Neural cell (in vitro differentiated cells): ENCODE data around the gene SYMPK. TPM values are rescaled to one million over a fixed set of nuclear protein-coding genes. Genes with fewer than 3 reads are reported as not detected.

Experiments used
- H2AFZ ChIP-seq: fragments of 200-600, 300-800 bp; sonication (generic), shearing (Covaris generic); 2 replicates; pipeline ENCODE4 v1.6.0; 2014; ENCODE audit warnings: low read depth, mild to moderate bottlenecking, antibody characterized with exemption, low read length, moderate library complexity
- H3F3A ChIP-seq: fragments of 200-600 bp; shearing (Covaris generic); 2 replicates; pipeline ENCODE4 v1.6.1; 2016; ENCODE audit warnings: mild to moderate bottlenecking, moderate library complexity, mixed read lengths, antibody characterized with exemption, low read length; ENCODE audit not compliant: insufficient read depth, poor library complexity, severe bottlenecking
- H3K27ac ChIP-seq: fragments of 200-600, 300-800 bp; sonication (generic), shearing (Covaris generic); 2 replicates; pipeline ENCODE4 v1.5.1; 2014; ENCODE audit warnings: mild to moderate bottlenecking, low read length, moderate library complexity
- H3K27me3 ChIP-seq: fragments of 300-800, 200-600 bp; sonication (generic), shearing (Covaris generic); 2 replicates; pipeline ENCODE4 v1.6.0; 2014; ENCODE audit warnings: mild to moderate bottlenecking, low read depth, low read length, moderate library complexity; ENCODE audit not compliant: insufficient read depth
- H3K36me3 ChIP-seq: fragments of 300-800, 200-600 bp; sonication (generic), shearing (Covaris generic); 2 replicates; pipeline ENCODE4 v1.5.1; 2014; ENCODE audit warnings: mild to moderate bottlenecking, antibody characterized with exemption, low read length, moderate library complexity; ENCODE audit not compliant: insufficient read depth
- H3K4me2 ChIP-seq: fragments of 300-800, 200-600 bp; sonication (generic), shearing (Covaris generic); 2 replicates; pipeline ENCODE4 v1.6.0; 2014; ENCODE audit warnings: mild to moderate bottlenecking, low read length
- H3K4me3 ChIP-seq: fragments of 300-800, 200-600 bp; sonication (generic), shearing (Covaris generic); 2 replicates; pipeline ENCODE4 v1.5.1; 2014; ENCODE audit warnings: mild to moderate bottlenecking, low read length, moderate library complexity
- H3K79me2 ChIP-seq: fragments of 200-600 bp; shearing (Covaris generic); replicated peaks from 2 replicates; pipeline ENCODE4 v1.6.0; 2014; ENCODE audit warnings: mild to moderate bottlenecking, low read length, moderate library complexity; ENCODE audit not compliant: insufficient read depth
- H3K9ac ChIP-seq: fragments of 300-800, 200-600 bp; sonication (generic), shearing (Covaris generic); 2 replicates; pipeline ENCODE4 v1.6.1; 2016; ENCODE audit warnings: mild to moderate bottlenecking, low read length, mixed read lengths
- H3K9me2 ChIP-seq: fragments of 200-600 bp; shearing (Covaris generic); 2 replicates; pipeline ENCODE4 v1.6.1; 2016; ENCODE audit warnings: mild to moderate bottlenecking, low read length, mixed read lengths; ENCODE audit not compliant: insufficient read depth
- H3K9me3 ChIP-seq: fragments of 200-600, 300-800 bp; sonication (generic), shearing (Covaris generic); 2 replicates; pipeline ENCODE4 v1.6.1; 2016; ENCODE audit warnings: mild to moderate bottlenecking, mixed run types, low read length, moderate library complexity, mixed read lengths
- H4K20me1 ChIP-seq: fragments of 200-600 bp; shearing (Covaris generic); 2 replicates; pipeline ENCODE4 v1.6.1; 2016; ENCODE audit warnings: mild to moderate bottlenecking, mixed run types; ENCODE audit not compliant: insufficient read depth
- EP300 ChIP-seq: fragments of 450-650 bp; conservative IDR thresholded peaks from 2 replicates; pipeline ENCODE4 v1.6.1; 2014; ENCODE audit warnings: antibody characterized with exemption, mild to moderate bottlenecking, moderate library complexity; ENCODE audit not compliant: poor library complexity, severe bottlenecking
- EZH2 ChIP-seq: fragments of 200-600, 300-800 bp; shearing (Covaris generic), sonication (generic); IDR thresholded peaks from 2 replicates; pipeline ENCODE4 v1.6.1; 2014; ENCODE audit warnings: antibody characterized with exemption, low read length, borderline replicate concordance, mild to moderate bottlenecking; ENCODE audit not compliant: insufficient read depth, poor library complexity, severe bottlenecking
- MXI1 ChIP-seq: fragments of 450-650 bp; conservative IDR thresholded peaks from 2 replicates; pipeline ENCODE4 v1.6.1; 2014; ENCODE audit warnings: antibody characterized with exemption, mild to moderate bottlenecking; ENCODE audit not compliant: poor library complexity, severe bottlenecking
- POLR2AphosphoS5 ChIP-seq: IDR thresholded peaks from 2 replicates; pipeline ENCODE4 v1.6.1; 2012
- RAD21 ChIP-seq: fragments of 450-650 bp; conservative IDR thresholded peaks from 2 replicates; pipeline ENCODE4 v1.6.1; 2014; ENCODE audit warnings: antibody characterized with exemption, mild to moderate bottlenecking, moderate library complexity
- REST ChIP-seq: IDR thresholded peaks from 2 replicates; pipeline ENCODE4 v1.6.1; 2012; ENCODE audit warnings: borderline replicate concordance
- SMC3 ChIP-seq: fragments of 450-650 bp; conservative IDR thresholded peaks from 2 replicates; pipeline ENCODE4 v1.6.1; 2014; ENCODE audit warnings: antibody characterized with exemption, mild to moderate bottlenecking, moderate library complexity; ENCODE audit not compliant: poor library complexity
- TAF1 ChIP-seq: IDR thresholded peaks from 2 replicates; pipeline ENCODE4 v1.6.1; 2012; ENCODE audit warnings: low read depth
- polyA plus RNA-seq: library from polyadenylated mRNA; depleted of rRNA; stranded (reverse); fragments of >200 nt; gene quantifications from 2 replicates; pipeline ENCODE4 v1.2.3, GENCODE V29; 2014
- TF ChIP-seq, protein P1 (sequence below): fragments of 450-650 bp; IDR thresholded peaks from 2 replicates; pipeline ENCODE4 v1.5.1; 2014; ENCODE audit warnings: antibody characterized with exemption, mild to moderate bottlenecking, moderate library complexity; ENCODE audit not compliant: poor library complexity, severe bottlenecking

Gene SYMPK
- polyA plus RNA-seq, 1 donor from 2014 or later = 22.2 TPM

DNA sequence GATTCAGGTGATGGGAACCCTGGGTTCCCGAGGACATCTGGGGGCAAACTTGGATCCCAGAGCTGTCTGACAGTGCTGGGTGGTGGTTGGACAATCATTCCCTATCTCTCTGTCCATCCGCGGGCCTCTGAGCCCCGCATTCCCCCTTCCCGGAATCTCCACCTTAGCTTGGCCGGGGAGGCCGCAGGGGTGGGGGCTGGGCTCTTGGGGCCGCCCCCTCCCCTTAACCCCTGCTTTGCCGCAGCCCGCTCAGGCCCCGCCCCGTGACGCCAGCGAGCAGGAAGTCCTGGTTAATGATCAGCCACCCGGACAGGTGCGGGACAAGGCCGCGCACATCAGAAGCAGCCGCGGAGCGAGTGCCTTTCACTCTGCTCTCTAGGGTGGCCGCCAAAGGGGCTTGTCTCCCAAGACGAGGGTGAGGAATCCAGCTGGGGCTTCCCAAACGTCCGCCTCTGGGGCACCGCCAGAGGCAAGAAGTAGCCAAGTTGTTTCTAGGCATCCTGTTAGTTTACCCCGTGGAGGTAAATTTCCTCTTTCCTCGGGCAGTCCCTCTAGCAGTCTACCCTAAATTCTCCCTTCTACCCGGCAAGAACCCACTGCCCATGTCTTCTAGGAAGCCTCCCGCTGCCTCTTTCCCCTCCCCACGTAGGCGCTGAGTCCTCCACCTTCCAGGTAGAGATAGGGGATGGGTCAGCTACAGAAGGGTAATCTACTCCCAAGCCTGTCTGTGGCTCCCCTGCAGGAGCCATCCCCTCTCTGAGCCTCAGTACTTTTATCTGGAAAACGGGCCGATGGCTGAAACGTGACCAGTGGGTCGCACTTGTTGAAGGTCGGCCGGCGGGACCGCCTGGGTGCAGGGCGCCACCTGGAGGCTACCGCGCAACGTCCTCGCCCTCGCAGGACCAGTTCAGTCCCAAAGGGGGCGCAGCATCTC, 20.0 kb upstream of the SYMPK start:
- H3K4me2 ChIP-seq = peak overlapping the region; percentile 14
- H3F3A ChIP-seq = no peaks in the 10 kb centered on the region
- no peaks in the 10 kb centered on the region for H3K27me3 ChIP-seq
- TF ChIP-seq POLR2AphosphoS5 = no peak
- TF ChIP-seq MXI1 = peak; percentile 19
- TF ChIP-seq SMC3 = peak; percentile 62
- no peak for TF ChIP-seq REST
- peak; percentile 59 for TF ChIP-seq RAD21
- TF ChIP-seq, protein P1, sequence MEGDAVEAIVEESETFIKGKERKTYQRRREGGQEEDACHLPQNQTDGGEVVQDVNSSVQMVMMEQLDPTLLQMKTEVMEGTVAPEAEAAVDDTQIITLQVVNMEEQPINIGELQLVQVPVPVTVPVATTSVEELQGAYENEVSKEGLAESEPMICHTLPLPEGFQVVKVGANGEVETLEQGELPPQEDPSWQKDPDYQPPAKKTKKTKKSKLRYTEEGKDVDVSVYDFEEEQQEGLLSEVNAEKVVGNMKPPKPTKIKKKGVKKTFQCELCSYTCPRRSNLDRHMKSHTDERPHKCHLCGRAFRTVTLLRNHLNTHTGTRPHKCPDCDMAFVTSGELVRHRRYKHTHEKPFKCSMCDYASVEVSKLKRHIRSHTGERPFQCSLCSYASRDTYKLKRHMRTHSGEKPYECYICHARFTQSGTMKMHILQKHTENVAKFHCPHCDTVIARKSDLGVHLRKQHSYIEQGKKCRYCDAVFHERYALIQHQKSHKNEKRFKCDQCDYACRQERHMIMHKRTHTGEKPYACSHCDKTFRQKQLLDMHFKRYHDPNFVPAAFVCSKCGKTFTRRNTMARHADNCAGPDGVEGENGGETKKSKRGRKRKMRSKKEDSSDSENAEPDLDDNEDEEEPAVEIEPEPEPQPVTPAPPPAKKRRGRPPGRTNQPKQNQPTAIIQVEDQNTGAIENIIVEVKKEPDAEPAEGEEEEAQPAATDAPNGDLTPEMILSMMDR = peak; percentile 85
- no peaks in the 10 kb centered on the region for H3K36me3 ChIP-seq
- H3K9me2 ChIP-seq = no peaks in the 10 kb centered on the region
- no peak overlapping the region for H3K27ac ChIP-seq
- H3K79me2 ChIP-seq = peaks cover 5% of the 10 kb centered on the region
- H4K20me1 ChIP-seq = peaks cover 10% of the 10 kb centered on the region
- H3K9me3 ChIP-seq = no peaks in the 10 kb centered on the region
- no peak overlapping the region for H2AFZ ChIP-seq
- H3K9ac ChIP-seq = peak overlapping the region; percentile 12
- H3K4me3 ChIP-seq = peak overlapping the region; percentile 53

DNA sequence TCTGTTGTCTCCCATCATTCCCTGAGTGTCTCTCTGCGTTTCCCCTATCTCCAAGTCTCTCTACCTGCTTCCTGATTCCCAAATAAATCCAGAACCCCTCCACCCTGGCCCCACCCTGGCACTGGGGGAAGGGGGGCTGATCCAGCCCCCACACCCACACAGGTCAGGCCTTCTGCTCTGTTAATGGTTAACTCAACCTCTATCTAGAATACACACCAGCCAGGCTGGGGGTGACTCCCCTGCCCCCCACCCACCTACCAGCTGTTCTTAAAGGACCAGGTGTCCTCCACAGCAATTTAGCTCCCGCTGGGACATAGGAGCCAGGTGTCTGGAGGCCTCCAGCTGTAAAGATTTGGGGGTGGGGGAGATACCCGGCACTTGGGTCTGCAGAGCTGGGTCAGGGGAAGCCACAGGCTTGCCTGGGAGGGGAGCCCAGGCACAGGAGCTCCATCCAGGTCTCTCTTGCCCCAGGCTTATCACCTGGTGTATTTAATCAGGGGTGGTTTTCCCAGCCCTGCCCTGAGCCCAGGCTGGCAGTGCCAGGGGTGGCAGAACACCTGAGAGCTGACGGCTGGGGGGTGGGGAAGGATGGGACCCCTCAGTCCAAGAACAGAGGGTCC, 19.1 kb upstream of the SYMPK start:
- Histone ChIP-seq H3K9ac (no peak overlapping the region), H3K4me2 (no peak overlapping the region), H3K79me2 (peaks cover 5% of the 10 kb centered on the region), H4K20me1 (peaks cover 10% of the 10 kb centered on the region), H3F3A (no peaks in the 10 kb centered on the region), H3K36me3 (no peaks in the 10 kb centered on the region), H3K4me3 (peak overlapping the region; percentile 53), H3K9me2 (no peaks in the 10 kb centered on the region), H3K27me3 (no peaks in the 10 kb centered on the region), H3K27ac (no peak overlapping the region), H2AFZ (no peak overlapping the region), H3K9me3 (no peaks in the 10 kb centered on the region)
- no peak for TF ChIP-seq EP300
- TF ChIP-seq, protein P1 = no peak
- TF ChIP-seq MXI1 = no peak
- no peak for TF ChIP-seq RAD21
- TF ChIP-seq SMC3 = no peak
- no peak for TF ChIP-seq REST
- no peak for TF ChIP-seq TAF1
- no peak for TF ChIP-seq POLR2AphosphoS5
- no peak for TF ChIP-seq EZH2
